HG03175 (cell line): ENCODE results near the gene RPS15.

Experiments used
- ATAC-seq: cut with Tn5 transposase; IDR thresholded peaks from one replicate; pipeline ENCODE4 v1.9.1; 2021; ENCODE audit warnings: mild to moderate bottlenecking, moderate library complexity; ENCODE audit not compliant: unreplicated experiment

The RPS15 gene

DNA sequence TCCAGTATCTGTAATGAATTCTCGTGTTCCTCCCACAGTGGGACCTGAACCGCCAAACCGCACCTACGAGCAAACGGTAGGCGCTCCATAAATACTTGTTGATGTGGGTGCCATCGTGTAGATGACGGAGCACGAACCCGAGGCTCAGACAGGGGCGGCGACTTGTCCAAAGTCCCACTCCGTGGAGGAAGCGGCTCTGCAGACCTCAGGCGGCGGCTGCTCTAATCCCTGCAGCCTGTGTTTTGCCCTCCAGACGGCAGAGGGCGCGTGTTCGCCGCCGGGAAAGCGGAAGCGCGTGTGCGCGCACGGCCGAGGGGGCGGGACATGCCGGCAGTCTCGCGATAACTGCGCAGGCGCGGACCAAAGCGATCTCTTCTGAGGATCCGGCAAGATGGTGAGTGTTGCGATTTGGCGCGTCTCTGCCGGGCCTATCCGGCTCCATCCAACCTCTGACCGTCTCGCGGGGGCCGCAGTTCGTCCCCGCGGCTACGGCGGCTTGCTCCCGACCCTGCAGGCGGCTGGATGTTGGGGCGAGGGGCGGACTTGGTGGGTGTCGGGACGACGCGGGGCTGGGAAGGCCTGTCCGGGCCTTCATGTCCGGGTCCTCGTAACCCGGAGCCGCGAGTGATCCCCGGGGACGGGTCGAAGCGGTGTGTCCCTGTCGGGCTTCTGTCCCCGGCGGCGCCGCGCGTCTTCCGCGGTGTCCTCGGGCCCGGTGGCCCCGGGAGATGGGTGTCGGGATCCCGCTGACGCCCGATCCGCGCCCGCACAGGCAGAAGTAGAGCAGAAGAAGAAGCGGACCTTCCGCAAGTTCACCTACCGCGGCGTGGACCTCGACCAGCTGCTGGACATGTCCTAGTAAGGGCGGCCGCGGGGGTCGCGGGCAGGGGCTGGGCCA is at the start of gene RPS15:
Gene RPS15 (plus strand): TSS at position 362 of the 898 bp plus-strand sequence. CDS start 30 bp downstream, at position 392.
- peak; percentile 83 for ATAC-seq

DNA sequence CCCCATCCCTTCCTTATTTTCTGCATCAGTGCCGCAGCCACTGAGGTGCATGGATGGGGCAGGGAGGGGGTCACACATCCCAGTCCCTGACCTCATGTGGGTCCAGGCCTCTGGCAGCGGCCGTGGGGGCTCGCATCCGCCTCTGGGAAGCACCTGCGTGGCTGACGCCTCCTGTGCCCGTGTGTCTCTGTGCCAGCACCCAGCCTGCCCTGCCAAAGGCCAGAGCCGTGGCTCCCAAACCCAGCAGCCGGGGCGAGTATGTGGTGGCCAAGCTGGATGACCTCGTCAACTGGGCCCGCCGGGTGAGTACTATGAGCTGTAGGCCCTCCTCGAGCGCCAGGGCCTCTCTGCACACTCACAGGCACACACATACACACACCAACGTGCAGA is 49.6 kb upstream of the RPS15 start:
- no peak for ATAC-seq

DNA sequence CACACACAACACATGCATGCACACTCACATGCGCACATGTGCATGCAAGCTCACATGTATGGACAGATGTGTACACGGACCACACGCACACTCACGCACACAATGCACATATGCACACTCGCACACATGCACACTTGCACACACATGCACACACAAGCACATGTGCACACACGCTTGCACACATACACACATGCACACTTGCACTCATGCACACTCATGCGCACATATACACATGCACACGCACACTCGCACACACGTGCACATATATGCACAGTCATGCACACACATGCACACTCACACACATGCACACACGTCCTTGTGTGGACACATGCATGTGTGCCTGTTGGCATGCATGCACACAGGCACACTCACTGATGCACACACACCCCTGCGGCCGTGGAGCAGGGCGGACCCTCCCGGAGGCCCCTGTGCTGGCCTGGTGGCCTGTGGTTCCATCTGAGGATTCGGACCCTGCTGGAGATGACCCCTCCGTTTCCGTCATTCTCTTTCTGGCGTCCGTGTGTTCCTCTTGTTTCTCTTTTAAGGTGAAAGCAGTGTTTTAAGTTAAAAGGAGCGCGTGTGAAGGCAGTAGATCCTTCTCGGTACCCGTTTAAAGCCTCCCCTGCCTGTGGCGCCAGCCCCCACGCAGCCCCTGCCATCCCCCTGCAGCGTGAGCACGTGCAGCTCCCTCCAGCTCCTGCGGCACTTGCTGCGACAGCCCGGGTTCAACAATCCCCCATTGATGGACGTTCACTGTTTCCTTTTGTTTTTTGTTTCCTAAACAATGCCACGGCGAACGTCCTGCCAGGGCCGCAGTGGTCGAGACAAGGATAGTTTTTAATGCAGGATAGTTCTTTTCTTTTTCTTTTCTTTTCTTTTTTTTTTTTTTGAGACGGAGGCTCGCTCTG is 48.9 kb upstream of the RPS15 start:
- ATAC-seq = no peak

DNA sequence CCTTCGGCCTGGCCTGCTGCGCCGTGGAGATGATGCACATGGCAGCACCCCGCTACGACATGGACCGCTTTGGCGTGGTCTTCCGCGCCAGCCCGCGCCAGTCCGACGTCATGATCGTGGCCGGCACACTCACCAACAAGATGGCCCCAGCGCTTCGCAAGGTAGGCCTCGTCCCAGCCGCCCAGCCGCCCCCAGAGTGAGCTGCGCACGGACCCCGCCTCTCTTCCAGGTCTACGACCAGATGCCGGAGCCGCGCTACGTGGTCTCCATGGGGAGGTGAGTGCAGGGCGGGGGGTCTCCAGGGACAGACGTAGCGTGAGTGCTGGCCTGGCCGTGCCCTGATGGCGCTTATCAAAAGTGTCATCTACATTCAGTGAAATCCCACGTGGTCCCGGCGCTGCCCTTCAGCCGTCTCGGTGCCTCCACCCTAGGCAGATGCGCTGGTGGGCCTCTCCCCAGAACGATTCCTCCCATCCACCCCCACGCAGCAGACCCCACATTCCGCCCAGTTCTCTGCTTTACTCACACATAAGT is 47.2 kb upstream of the RPS15 start:
- ATAC-seq = no peak

DNA sequence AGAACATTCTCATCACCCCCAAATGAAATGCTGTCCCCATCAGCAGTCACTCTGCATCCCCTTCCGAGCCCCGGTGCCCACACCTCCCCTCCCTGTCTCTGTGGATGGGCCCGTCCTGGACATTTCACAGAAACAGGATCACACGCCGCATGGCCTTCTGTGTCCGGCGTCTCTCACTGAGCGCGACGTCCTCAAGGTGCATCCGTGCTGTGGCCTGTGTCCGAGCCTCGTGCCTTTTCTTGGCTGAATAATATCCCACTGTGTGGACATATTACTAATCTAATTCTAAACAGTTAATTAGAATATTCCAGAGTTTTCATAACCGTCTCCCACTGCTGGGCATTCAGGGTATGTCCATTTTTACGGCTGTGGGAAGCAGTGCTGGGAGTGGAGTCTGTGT is 45.8 kb upstream of the RPS15 start:
- ATAC-seq = no peak

DNA sequence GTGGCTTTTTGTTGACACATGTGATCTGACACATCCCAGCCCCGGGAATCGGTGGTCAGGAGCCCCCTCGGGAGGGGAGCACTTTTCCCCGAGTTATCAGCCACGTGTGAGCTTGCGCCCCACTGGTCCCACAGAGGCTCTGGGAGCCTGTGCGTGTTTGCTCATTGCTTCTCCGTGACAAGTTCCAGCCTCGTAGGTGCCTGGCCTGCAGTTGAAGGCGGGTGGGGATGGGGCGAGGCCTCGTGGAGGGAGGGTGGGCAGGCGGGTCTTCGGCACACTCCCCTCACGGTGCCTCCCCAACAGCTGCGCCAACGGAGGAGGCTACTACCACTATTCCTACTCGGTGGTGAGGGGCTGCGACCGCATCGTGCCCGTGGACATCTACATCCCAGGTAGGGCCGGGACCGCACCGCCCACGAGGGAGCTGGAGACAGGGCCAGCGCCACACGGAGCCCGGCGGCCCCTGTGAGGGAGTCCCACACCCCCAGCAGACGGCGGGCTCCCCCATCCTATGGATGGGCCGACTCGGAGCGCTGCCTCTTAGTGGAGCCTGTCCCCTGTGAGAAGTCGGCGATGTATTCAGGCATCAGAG is 45.2 kb upstream of the RPS15 start:
- no peak for ATAC-seq

DNA sequence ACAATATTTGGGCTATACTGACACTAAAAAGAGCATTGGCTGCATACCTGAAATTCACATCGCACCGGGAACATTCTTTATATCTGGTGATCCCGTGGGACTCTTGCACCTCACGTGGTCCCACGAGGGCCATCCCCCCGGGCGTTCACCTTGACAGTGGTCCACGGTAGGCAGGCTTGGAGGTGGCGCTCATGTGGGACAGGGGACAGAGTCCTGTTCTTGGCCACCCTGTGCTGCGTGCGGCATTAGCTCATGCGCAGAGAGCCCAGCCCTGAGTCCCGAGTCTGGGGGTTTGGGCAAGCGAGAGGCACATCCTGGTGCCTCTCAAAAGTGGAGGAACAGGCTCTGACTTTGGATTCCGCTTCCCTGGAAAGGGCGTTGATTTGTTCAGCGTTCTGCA is 44.4 kb upstream of the RPS15 start:
- ATAC-seq = no peak

DNA sequence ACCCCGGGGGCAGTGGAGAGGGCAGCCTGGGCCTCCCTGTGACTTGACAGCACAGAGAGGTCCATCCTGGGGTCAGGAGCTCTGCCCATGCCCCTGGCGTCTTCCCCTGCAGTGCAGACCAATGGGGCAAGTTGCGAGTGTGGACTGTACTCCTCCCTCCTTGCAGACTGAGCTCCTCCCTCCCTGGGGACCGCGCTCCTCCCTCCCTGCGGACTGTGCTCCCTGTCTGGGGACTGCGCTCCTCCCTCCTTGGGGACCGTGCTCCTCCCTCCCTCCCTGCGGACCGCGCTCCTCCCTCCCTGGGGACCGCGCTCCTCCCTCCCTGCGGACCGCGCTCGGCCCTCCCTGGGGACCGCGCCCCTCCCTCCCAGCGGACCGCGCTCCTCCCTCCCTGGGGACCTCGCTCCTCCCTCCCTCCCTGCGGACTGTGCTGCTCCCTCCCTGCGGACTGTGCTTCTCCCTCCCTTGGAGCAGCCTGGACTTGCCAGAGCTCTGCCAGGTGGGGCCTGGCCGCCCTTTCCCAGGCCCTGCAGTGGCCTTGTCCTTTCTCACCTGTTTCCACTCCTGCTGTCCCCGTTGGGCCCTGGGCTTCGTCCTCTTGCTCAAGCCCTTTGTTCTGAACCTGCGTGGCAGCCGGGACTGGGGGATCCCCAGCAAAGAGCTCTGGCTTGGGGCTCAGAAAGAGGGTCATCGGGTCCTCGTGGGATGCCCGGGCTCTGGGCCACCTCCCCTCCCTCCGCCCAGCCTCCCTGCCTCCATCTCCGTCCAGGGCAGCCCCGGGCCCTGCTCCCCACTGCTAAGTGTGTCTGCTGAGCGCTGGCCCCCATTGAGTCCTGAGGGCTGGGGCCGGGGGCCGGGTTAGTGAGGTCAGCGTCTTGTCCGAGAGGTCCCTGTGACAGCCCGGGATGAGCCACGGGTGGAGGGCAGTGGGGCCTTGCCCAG is 43.7 kb upstream of the RPS15 start:
- ATAC-seq = no peak

DNA sequence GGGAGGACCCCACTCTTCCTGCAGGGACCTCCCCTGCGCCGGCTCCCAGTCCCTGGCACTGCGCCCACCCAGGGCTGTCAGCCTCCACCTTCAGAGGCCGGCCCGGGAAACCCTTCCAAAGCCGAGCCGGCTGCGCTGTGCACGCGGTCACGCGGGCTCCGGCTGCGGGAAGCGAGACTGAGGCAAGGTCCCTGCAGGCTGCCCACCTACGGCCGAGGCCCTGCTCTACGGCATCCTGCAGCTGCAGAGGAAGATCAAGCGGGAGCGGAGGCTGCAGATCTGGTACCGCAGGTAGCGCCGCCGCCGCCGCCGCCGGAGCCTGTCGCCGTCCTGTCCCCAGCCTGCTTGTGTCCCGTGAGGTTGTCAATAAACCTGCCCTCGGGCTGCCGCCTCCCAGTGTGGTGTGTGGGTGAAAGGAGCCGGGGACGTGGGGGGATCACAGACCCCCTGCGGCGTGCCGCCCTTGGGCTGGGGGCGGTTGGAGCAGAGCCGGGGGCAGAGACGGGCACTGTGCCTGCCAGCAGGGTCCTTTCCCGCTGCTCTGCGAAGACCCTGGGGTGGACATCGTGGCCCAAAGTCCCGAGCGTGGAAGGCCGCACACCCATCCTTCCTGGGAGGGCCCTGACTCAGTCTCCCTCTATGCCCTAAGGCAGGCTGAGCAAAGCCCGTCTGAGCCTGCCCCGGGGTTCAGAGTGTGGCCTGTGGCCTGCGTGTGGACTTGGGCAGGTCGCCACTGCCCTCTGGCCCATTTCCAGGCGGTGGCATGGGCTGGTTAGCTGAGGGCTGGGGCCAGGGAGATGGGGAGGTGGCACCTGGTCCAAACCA is 42.8 kb upstream of the RPS15 start:
- ATAC-seq = no peak

DNA sequence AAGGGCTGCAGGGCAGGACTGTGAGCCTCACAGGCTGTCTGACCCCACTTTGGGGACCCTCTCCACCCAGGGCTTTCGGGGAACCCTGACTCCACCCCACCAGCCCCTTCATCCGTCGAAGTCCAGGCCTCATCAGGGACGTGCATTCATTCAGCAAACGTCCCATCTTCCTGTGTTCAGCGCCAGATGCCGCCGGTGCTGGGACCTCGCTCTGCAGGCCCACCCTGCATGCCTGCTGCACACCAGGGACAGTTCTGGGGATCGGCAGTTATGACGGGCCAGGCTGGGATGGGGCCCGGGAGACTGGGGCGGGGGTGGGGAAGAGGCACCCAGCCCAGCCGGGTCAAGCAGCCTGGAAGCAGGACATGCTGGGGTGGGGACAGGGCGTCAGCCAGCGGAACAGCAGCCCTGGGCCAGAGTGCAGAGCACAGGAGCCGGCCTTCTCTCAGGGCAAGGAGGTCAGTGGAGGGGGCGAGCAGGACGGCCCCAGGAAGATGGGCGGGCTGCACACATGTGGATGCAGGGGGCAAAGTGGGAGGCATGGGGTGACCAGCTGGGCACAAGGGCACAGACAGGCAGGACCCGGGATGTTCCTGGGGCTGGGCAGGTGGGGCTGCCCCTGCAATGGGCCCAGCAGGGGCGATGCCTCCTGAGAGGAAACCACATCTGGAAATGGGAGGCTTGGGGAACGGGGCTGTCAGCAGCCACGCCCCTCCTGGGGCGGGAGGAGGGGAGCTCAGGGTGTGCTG is 42.0 kb upstream of the RPS15 start:
- ATAC-seq = no peak

DNA sequence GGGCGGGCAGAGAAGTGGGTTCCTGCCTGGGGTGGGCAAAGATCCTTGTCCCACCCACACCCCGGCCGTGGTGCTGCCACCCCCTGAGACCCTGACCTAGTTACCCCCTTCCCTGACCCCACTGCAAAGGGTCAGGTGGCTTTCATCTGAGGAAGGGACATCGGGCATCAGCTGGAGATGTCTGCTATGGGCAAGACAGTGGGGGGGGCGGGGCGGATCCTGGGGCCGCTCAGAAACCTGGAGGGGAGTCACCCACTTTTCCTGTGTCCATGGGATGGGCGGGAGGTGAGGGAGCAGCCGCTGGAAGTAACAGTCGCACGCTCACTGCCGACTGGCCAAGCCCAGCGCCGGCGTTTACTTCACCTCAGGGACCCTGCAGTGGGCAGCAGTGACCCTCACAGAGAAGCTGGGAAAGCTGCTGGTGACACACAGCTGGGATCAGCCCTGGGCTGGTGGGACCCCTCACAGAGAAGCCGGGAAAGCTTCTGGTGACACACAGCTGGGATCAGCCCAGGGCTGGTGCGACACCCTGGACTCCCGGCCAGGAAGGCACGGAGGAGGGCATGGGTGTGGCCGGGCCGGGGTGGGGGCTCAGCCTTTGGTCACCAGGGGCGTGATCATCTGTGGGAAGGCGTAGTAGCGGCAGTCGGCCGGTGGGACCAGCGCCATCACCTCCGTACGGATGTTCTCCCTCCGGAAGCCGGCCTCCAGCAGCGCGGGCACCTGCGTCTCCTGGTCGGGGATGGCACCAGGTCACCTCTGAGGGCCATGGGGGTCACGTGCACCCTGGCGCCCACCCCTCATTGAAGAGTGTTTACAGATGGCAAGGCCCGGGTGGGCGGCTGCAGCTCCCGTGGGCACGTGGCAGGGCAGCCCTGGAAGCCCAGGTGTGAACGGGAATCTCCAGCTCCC is 41.2 kb upstream of the RPS15 start:
- no peak for ATAC-seq

DNA sequence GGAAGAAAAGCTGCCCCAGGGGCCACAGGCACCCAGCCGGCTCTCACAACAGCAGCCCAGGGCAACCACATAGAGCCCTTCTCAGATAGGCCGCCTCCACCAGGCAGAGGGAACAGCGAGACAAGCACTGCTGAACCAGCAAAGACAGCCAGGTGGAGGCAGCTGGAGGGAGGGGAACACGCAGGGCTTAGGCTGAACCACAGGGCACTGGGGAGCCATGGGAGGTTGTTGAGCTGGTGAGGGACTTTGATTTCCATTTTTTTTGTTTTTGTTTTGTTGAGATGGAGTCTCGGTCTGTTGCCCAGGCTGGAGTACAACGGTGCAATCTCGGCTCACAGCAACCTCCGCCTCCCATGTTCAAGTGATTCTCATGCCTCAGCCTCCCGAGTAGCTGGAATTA is 40.4 kb upstream of the RPS15 start:
- no peak for ATAC-seq

DNA sequence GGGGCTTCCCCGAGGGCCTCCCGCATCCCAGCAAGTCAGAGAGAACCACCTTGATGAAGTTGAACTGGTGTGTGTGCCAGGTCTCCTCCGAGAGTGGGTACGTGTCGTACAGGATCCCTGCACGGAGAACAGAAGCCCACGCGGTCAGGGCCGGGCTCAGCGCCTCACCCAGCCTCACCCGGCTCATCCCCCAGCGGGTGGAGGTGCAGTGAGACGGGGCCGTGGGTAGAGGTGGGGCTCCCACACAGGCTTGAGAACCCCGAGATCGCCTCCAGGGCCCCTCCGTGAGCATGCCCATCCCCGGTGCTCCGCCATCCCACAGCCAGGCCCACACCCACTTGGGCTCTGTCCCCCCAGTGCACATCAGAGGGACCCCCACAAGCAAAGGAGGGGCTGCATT is 39.1 kb upstream of the RPS15 start:
- no peak for ATAC-seq

DNA sequence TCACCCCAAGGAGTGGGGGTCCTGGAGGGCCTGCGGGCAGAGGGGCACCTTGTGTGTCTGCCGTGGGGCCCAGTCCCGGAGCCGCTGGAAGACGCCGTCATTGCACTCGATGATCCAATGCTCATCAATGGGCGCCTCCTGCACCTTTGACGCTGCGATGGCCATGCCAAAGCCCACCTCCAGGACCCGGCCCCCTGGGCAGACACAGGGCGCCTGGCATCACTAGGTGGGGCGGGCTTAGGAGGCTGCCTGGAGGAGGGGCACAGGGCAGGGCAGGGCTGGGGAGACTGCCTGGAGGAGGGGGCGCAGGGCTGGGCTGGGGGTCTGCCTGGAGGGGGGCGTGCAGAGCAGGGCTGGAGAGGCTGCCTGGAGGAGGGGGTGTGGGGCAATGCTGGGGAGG is 38.5 kb upstream of the RPS15 start:
- no peak for ATAC-seq

DNA sequence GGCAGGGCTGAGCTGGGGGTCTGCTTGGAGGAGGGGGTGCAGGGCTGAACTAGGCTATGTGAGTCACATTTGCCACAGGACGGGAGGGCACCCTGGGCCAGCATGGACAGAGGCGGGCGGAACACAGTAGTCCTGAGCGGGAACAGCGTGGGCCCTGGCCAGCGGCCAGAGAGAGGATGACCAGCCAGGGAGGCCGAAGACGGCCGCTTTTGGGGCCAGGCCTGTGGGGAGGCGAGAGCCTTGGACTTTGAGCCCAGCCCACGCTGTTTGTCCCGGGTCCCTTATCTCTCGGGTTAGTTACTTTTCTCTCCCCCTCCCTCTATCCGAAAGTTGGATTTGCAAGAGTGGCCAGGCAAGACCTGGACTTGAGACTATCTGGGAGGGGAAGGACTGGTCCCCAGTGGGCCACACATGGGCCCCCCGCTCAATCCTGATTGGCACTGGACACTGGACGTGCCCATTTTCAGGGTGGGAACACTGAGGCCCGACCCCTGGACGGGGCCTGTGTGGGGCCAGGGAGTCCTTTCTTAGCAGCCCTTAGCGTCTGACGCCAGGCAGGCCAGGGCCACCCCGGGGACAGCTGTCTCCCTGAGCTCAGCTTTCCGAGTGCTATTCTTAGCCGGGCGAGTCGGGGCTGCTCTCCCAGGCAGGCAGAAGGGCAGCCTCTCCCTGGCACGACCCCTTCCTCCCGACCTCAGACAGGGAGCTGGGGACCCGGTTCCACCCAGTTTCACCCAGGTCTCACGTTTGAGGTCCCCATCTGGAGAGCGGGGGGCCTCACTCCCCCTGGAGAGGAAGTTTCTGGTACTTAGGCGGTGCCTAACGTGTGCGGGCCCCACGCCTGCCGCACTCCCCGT is 37.7 kb upstream of the RPS15 start:
- no peak for ATAC-seq

DNA sequence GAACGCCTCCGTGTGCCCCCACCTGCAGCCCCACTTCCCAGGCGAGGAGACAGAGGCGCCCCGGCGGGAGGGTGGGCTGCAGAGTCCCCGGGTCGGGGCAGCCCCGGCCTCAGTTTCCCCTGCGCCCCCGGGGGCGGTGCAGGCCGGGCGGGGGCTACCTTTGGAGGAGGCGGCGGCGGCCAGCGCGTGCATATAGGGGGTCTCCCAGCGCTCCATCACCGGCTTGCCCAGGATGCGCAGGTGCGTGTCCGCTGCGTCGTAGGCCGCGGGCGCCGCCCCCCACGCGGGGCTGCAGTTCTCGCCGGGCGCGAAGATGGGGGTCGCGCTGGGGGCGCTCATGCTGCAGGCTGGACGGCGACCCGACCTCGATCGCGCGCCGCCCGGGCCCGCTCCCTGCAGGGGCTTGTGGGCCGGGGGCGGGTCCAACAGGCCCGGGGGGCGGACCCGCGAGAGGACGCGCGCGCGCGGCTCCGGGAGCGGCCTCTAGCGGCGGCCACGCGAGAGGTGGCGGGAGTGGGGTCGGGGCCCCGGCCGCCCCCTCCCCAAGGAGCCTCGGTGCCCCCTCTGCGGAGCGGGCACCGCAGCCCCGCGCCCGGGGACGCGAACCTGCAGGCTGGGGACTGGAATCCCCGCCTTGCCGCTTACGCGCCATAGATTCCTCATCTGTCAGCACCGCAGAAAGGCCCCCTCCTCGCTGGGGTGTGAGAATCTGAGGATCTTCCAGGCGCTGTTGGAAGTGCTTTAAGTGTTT is 36.9 kb upstream of the RPS15 start, which contains the start of gene GAMT:
Gene GAMT (minus strand): TSS at position 405 of the 751 bp plus-strand sequence. CDS start 66 bp downstream, at position 339.
- no peak for ATAC-seq
